ENCODE results near the gene SLC8A1.

- TF ChIP-seq EZH2 (IDR thresholded peaks at IDR 0.05; ENCODE audit: borderline replicate concordance, insufficient read depth, low read depth, low read length, poor library complexity, severe bottlenecking), result no peak
- no peak for TF ChIP-seq CTCF (IDR thresholded peaks at IDR 0.05)
Observed at GRCh38 chr2:40123326-40123725, 328.6 kb downstream of the SLC8A1 start.

Measured in B cell (primary cell).